ENCODE data around the gene PGD. TPM values are rescaled to one million over a fixed set of nuclear protein-coding genes. Genes with fewer than 3 reads are reported as not detected.
A peak's percentile ranks its signal among the peaks of the same experiment; 100 is the strongest.

PGD gene
- total and polyA plus RNA-seq, 12 donors = 14.3 to 60.9 (median 31.2) TPM

DNA sequence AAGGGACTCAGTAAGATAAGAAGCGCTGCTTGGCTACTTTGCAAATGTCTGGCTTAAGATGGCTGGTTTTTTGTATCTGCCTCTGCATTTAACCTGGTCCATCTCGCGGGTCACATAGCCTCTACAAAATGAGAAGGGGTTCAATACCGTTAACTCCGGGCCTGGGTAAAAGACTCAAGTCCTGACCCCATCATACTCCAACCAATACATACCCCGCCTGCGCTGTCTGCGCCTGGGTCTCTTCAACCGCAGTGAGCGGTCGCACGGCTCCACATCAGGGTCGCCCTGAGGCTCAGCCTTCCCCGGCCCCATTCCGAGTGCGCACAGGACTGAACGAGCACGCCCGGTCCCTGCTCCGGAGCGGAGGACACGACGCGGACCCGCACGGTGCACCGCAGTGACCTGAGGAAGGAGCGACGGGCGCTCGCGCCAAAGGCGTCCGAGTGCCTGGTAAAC is 558 bp upstream of the PGD start:
- TF ChIP-seq, protein P1, sequence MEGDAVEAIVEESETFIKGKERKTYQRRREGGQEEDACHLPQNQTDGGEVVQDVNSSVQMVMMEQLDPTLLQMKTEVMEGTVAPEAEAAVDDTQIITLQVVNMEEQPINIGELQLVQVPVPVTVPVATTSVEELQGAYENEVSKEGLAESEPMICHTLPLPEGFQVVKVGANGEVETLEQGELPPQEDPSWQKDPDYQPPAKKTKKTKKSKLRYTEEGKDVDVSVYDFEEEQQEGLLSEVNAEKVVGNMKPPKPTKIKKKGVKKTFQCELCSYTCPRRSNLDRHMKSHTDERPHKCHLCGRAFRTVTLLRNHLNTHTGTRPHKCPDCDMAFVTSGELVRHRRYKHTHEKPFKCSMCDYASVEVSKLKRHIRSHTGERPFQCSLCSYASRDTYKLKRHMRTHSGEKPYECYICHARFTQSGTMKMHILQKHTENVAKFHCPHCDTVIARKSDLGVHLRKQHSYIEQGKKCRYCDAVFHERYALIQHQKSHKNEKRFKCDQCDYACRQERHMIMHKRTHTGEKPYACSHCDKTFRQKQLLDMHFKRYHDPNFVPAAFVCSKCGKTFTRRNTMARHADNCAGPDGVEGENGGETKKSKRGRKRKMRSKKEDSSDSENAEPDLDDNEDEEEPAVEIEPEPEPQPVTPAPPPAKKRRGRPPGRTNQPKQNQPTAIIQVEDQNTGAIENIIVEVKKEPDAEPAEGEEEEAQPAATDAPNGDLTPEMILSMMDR (IDR thresholded peaks at IDR 0.05) = no peak
- intact Hi-C loops (cut with DNase I) = loop anchor here in 1 of 10 donors (2.0 kb wide), 2 partner anchors 22 to 76 kb away; partner anchors contain the start of gene PEX14
- no peaks in the 10 kb centered on the region for H3K27me3 ChIP-seq
- 0 to 1% methylated on average over 34 of the region's 34 CpGs for WGBS, 2 donors
- no peak for DNase-seq
- peaks cover 3 to 42% (median 14%) of the 10 kb centered on the region in 9 donors for H3K4me1 ChIP-seq
- H3K9me3 ChIP-seq = peaks cover 0 to 10% (median 0%) of the 10 kb centered on the region in 11 donors
- peaks cover 0 to 22% (median 5%) of the 10 kb centered on the region in 9 donors for H3K36me3 ChIP-seq
- ATAC-seq = no peak
- peak overlapping the region in 9 of 10 donors; percentile 39 to 97 (median 89) for H3K27ac ChIP-seq
- H3K4me3 ChIP-seq = peak overlapping the region; percentile 39 to 99 (median 80)

DNA sequence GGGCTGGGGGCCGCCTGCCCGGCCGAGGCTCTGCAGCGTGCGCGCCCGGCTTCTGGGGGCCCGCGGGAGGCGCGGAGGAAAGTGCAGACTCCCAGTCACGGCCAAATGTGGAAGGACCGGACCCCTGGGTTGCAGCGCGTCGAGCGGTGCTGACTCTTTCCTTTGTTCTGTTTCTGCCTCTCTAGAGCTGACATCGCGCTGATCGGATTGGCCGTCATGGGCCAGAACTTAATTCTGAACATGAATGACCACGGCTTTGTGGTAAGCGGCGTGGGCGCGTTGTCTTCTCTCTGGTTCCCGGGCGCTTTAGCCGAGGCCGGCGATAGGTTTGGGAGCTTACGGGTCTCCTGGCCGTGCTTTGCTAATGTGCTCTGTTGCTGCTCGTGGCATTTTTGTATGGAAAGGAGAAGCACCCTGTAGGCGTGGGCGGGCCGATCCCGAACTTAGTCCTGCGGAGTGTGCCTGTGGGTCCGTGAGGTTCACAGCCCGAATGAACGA is 629 bp downstream of the PGD start:
- H3K27ac ChIP-seq = peak overlapping the region; percentile 59 to 97 (median 90)
- peak overlapping the region; percentile 57 to 99 (median 80) for H3K4me3 ChIP-seq
- H3K27me3 ChIP-seq = no peaks in the 10 kb centered on the region
- ATAC-seq (peak in 1 of 8 donors; percentile 0), DNase-seq (peak in 1 of 2 donors; percentile 18)
- TF ChIP-seq, protein P1 (IDR thresholded peaks at IDR 0.05) = no peak
- intact Hi-C loops (cut with DNase I) = loop anchor here in 1 of 10 donors (2.0 kb wide), 2 partner anchors 23 to 75 kb away; partner anchors contain the start of gene PEX14
- peaks cover 3 to 52% (median 14%) of the 10 kb centered on the region in 9 donors for H3K4me1 ChIP-seq
- peaks cover 0 to 3% (median 0%) of the 10 kb centered on the region in 11 donors for H3K9me3 ChIP-seq
- WGBS, 2 donors = 0 to 1% methylated on average over 42 of the region's 42 CpGs
- H3K36me3 ChIP-seq = peaks cover 0 to 34% (median 16%) of the 10 kb centered on the region in 9 donors

DNA sequence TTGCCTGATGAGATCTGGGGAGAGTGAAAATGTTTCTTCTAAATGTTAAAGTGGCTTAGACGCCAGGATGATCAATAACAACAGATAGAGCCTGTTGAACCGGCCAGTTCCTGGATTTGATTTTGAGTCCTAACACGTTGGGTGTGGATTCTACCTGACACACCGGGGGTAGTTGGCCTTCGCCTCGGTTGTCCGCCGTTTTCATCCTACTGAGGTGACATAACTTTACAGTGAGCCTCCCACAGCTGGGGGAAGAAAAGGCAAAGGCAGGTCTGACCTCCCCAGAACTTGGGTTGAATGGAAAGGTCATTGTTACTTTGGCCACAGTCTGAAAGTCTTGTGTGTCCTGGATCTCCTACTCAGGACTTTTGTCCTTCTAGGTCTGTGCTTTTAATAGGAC is 1.1 kb downstream of the PGD start:
- TF ChIP-seq, protein P1 (IDR thresholded peaks at IDR 0.05) = no peak
- intact Hi-C loops (cut with DNase I) = no loop called here
- Histone ChIP-seq H3K36me3 (peaks cover 0 to 39% (median 22%) of the 10 kb centered on the region in 9 donors), H3K27ac (peak overlapping the region in 6 of 10 donors; percentile 88 to 95 (median 92)), H3K27me3 (no peaks in the 10 kb centered on the region), H3K4me1 (peaks cover 3 to 52% (median 14%) of the 10 kb centered on the region in 9 donors), H3K9me3 (no peaks in the 10 kb centered on the region), H3K4me3 (peak overlapping the region in 9 of 10 donors; percentile 69 to 99 (median 82))
- DNase-seq (no peak), ATAC-seq (no peak)
- WGBS, 2 donors = 56 to 69% methylated on average over 8 of the region's 8 CpGs

GRCh38 chr1:10401281-10401680 is 2.4 kb downstream of the PGD start:
- H3K9me3 ChIP-seq = no peaks in the 10 kb centered on the region
- peaks cover 0 to 52% (median 32%) of the 10 kb centered on the region in 9 donors for H3K36me3 ChIP-seq
- H3K4me3 ChIP-seq = peak overlapping the region in 1 of 10 donors; percentile 82
- TF ChIP-seq, protein P1 (IDR thresholded peaks at IDR 0.05) = no peak
- peak overlapping the region in 2 of 10 donors; percentile 92 to 93 for H3K27ac ChIP-seq
- 64 to 65% methylated on average over 1 of the region's 1 CpG for WGBS, 2 donors
- intact Hi-C loops (cut with DNase I) = no loop called here
- DNase-seq (no peak), ATAC-seq (no peak)
- no peaks in the 10 kb centered on the region for H3K27me3 ChIP-seq
- peaks cover 3 to 52% (median 14%) of the 10 kb centered on the region in 9 donors for H3K4me1 ChIP-seq
